Spleen (tissue), 11 donors: Measurements from ENCODE around the gene RCOR3. TPM values are rescaled to one million over a fixed set of nuclear protein-coding genes. Genes with fewer than 3 reads are reported as not detected.

ENCODE experiments used
- DNase-seq: peaks from one replicate; pipeline ENCODE4 v3.0.0-alpha.2; 2020
- H3K27ac ChIP-seq, 8 donors: fragments of 200-600 bp; sonication (generic) in 7 of 8; 1 replicate in 4 of 8; 2 replicates in 4 of 8; pipeline versions ENCODE4 v1.5.0 to v1.8.0; 2016 to 2021; ENCODE audit warnings: inconsistent platforms in 4 of 8, mild to moderate bottlenecking in 4 of 8, moderate library complexity in 1 of 8
- H3K27me3 ChIP-seq, 7 donors: fragments of 200-600 bp; sonication (generic) in 6 of 7; replicated peaks in 1 of 7; 1 replicate in 4 of 7; 2 replicates in 3 of 7; pipeline versions ENCODE4 v1.5.0 to v1.8.0; 2016 to 2021; ENCODE audit warnings: inconsistent platforms in 3 of 7, mild to moderate bottlenecking in 1 of 7
- H3K36me3 ChIP-seq, 6 donors: fragments of 200-600 bp; sonication (generic) in 5 of 6; 1 replicate in 4 of 6; 2 replicates in 2 of 6; pipeline versions ENCODE4 v1.5.0 to v1.8.0; 2016 to 2021; ENCODE audit warnings: inconsistent platforms in 2 of 6
- H3K4me1 ChIP-seq, 6 donors: fragments of 200-600 bp; sonication (generic) in 5 of 6; 1 replicate in 3 of 6; 2 replicates in 3 of 6; pipeline versions ENCODE4 v1.5.0 to v1.8.0; 2016 to 2021; ENCODE audit warnings: inconsistent platforms in 3 of 6
- H3K4me3 ChIP-seq, 8 donors: fragments of 200-600 bp; sonication (generic) in 7 of 8; 1 replicate in 4 of 8; 2 replicates in 4 of 8; pipeline versions ENCODE4 v1.5.0 to v1.8.0; 2016 to 2021; ENCODE audit warnings: inconsistent platforms in 4 of 8, mild to moderate bottlenecking in 4 of 8, moderate library complexity in 2 of 8
- H3K9me3 ChIP-seq, 8 donors: fragments of 200-600 bp; sonication (generic) in 7 of 8; 1 replicate in 4 of 8; 2 replicates in 4 of 8; pipeline versions ENCODE4 v1.5.0 to v1.8.0; 2016 to 2021; ENCODE audit warnings: inconsistent platforms in 4 of 8
- CTCF ChIP-seq, 11 experiments: fragments of 200-600 bp in 7 of 11; fragments of 450-650 bp in 4 of 11; sonication (generic) in 4 of 11; IDR thresholded peaks in 8 of 11; conservative IDR thresholded peaks in 3 of 11; 1 replicate in 7 of 11; 2 replicates in 4 of 11; pipeline versions ENCODE4 v1.4.0 to v1.8.0; 2016 to 2021; ENCODE audit warnings: antibody characterized with exemption in 11 of 11, inconsistent platforms in 4 of 11, mild to moderate bottlenecking in 1 of 11
- POLR2A ChIP-seq, 3 donors: fragments of 450-650 bp; IDR thresholded peaks; one replicate each; pipeline ENCODE4 v1.5.1; 2017; ENCODE audit warnings: antibody characterized with exemption in 3 of 3, mild to moderate bottlenecking in 1 of 3
- POLR2AphosphoS5 ChIP-seq, 3 donors: sonication (generic); formaldehyde crosslinking; IDR thresholded peaks; one replicate each; pipeline ENCODE4 v1.5.1; 2017; ENCODE audit warnings: antibody characterized with exemption in 3 of 3
- WGBS, 5 donors: extraction: QIAGEN DNeasy Blood & Tissue Kit in 3 of 5; methylation state at CpG; one replicate each; pipeline versions ENCODE4 v1.1.5 to v1.1.7; 2013 to 2018; 5-methylcytosine and 5-hydroxymethylcytosine counted together
- intact Hi-C: fragments of 100-400 bp; cut with DNase I; formaldehyde crosslinking; loops from one replicate; pipeline ENCODE4 v1.15.0; 2023; ENCODE audit warnings: low total_unique reads
- polyA plus RNA-seq, 3 donors: library from polyadenylated mRNA; stranded (reverse); fragments of 200-250 nt; gene quantifications; one replicate each; pipeline ENCODE4 v1.2.1, GENCODE V29; 2013
- total RNA-seq, 7 donors: library from RNA; depleted of rRNA in 3 of 7; stranded (reverse); fragments of >200 nt in 3 of 7; fragmentation: NEBNext Ultra II Directional in 4 of 7; extraction: Animal tissue kit (Norgen Biotek cat#: 25700) in 4 of 7; gene quantifications; one replicate each; pipeline versions ENCODE4 v1.1.0 to v1.2.1, GENCODE V29; 2016 to 2021
- donor health status: healthy with polysubstance abuse.
- donor health status: DM: no; HTN: no; CAD: no; lungs with moderate emphysema.
- donor health status: DM: no; HTN: no; CAD: no.
- donor health status: Bipolar disorder and iron deficiency.
- donor health status: healthy.
- donor health status: DM: no; HTN: no; CAD: no.
- donor health status: DM: yes; HTN: yes; CAD: no.

RCOR3 gene
- total and polyA plus RNA-seq, 10 donors = 20.9 to 94.3 (median 66.3) TPM

GRCh38 chr1:211331011-211331709 is 72.0 kb downstream of the RCOR3 start:
- intact Hi-C loops = loop anchor here (10.0 kb wide), 1 partner anchor 54 kb away; no protein-coding TSS in a partner anchor
- peaks cover 45 to 94% (median 90%) of the 10 kb centered on the region in 6 donors for H3K4me1 ChIP-seq

GRCh38 chr1:211332036-211332616 is 73.0 kb downstream of the RCOR3 start:
- H3K27me3 ChIP-seq = no peaks in the 10 kb centered on the region
- no peak overlapping the region for H3K4me3 ChIP-seq
- peaks cover 44 to 100% (median 96%) of the 10 kb centered on the region in 6 donors for H3K4me1 ChIP-seq
- no peaks in the 10 kb centered on the region for H3K9me3 ChIP-seq
- peaks cover 0 to 5% (median 0%) of the 10 kb centered on the region in 6 donors for H3K36me3 ChIP-seq
- DNase-seq = peak; percentile 33
- intact Hi-C loops = loop anchor here (10.0 kb wide), 1 partner anchor 53 kb away; no protein-coding TSS in a partner anchor
- 62 to 73% (median 63%) methylated on average over 3 of the region's 3 CpGs for WGBS, 5 donors
- H3K27ac ChIP-seq = peak overlapping the region in 6 of 8 donors; percentile 20 to 96 (median 91)
- TF ChIP-seq POLR2AphosphoS5 (IDR thresholded peaks at IDR 0.05) (no peak), CTCF (IDR thresholded peaks at IDR 0.05 in 8 of 11, conservative IDR thresholded peaks at IDR 0.05 in 3 of 11) (no peak), POLR2A (IDR thresholded peaks at IDR 0.05) (no peak)

More at GRCh38 chr1:211331011-211331709, 72.0 kb downstream of the RCOR3 start:
- Histone ChIP-seq H3K27me3 (no peaks in the 10 kb centered on the region), H3K9me3 (no peaks in the 10 kb centered on the region), H3K27ac (peak overlapping the region in 5 of 8 donors; percentile 89 to 96 (median 93)), H3K4me3 (no peak overlapping the region), H3K36me3 (peaks cover 0 to 5% (median 0%) of the 10 kb centered on the region in 6 donors)
- no peak for DNase-seq
- 90 to 98% (median 94%) methylated on average over 3 of the region's 3 CpGs for WGBS, 5 donors
- TF ChIP-seq CTCF (IDR thresholded peaks at IDR 0.05 in 8 of 11, conservative IDR thresholded peaks at IDR 0.05 in 3 of 11) (no peak), POLR2AphosphoS5 (IDR thresholded peaks at IDR 0.05) (no peak), POLR2A (IDR thresholded peaks at IDR 0.05) (no peak)

- Histone ChIP-seq H3K9me3 (no peaks in the 10 kb centered on the region), H3K27me3 (no peaks in the 10 kb centered on the region), H3K27ac (peak overlapping the region in 4 of 8 donors; percentile 89 to 96 (median 94)), H3K4me1 (peaks cover 44 to 100% (median 99%) of the 10 kb centered on the region in 6 donors), H3K36me3 (peaks cover 0 to 5% (median 0%) of the 10 kb centered on the region in 6 donors), H3K4me3 (no peak overlapping the region)
- TF ChIP-seq CTCF (IDR thresholded peaks at IDR 0.05 in 8 of 11, conservative IDR thresholded peaks at IDR 0.05 in 3 of 11) = no peak
- TF ChIP-seq POLR2A (IDR thresholded peaks at IDR 0.05) = no peak
- TF ChIP-seq POLR2AphosphoS5 (IDR thresholded peaks at IDR 0.05) = no peak
- WGBS, 5 donors = 75 to 88% (median 83%) methylated on average over 2 of the region's 2 CpGs
- intact Hi-C loops = loop anchor here (10.0 kb wide), 1 partner anchor 52 kb away; no protein-coding TSS in a partner anchor
- no peak for DNase-seq
Observed at GRCh38 chr1:211332830-211333229, 73.7 kb downstream of the RCOR3 start.

GRCh38 chr1:211333906-211334305 is 74.7 kb downstream of the RCOR3 start:
- H3K4me1 ChIP-seq = peaks cover 37 to 100% (median 99%) of the 10 kb centered on the region in 6 donors
- no peaks in the 10 kb centered on the region for H3K27me3 ChIP-seq
- 68 to 89% (median 78%) methylated on average over 1 of the region's 1 CpG for WGBS, 5 donors
- H3K27ac ChIP-seq = peak overlapping the region in 4 of 8 donors; percentile 89 to 96 (median 94)
- no peaks in the 10 kb centered on the region for H3K9me3 ChIP-seq
- H3K4me3 ChIP-seq = no peak overlapping the region
- peaks cover 0 to 10% (median 0%) of the 10 kb centered on the region in 6 donors for H3K36me3 ChIP-seq
- DNase-seq = no peak
- intact Hi-C loops = loop anchor here (10.0 kb wide), 1 partner anchor 51 kb away; no protein-coding TSS in a partner anchor
- TF ChIP-seq POLR2A (IDR thresholded peaks at IDR 0.05) (no peak), CTCF (IDR thresholded peaks at IDR 0.05 in 8 of 11, conservative IDR thresholded peaks at IDR 0.05 in 3 of 11) (no peak), POLR2AphosphoS5 (IDR thresholded peaks at IDR 0.05) (no peak)
